K562 (cell line): ENCODE measurements around the gene UQCRHL. TPM values are rescaled to one million over a fixed set of nuclear protein-coding genes. Genes with fewer than 3 reads are reported as not detected.

Source experiments
- BCOR ChIP-seq: fragments of 450-650 bp; IDR thresholded peaks from 2 replicates; pipeline ENCODE4 v1.6.1; 2016
- NR2C2 ChIP-seq, 2 experiments: fragments of 200-800 bp in 1 of 2; sonication (Bioruptor generic) in 1 of 2; sonication (generic) in 1 of 2; formaldehyde crosslinking in 1 of 2; IDR thresholded peaks; 2 replicates each; pipeline versions ENCODE4 v1.6.1 to v1.8.0; 2016 to 2022; ENCODE audit warnings: mild to moderate bottlenecking in 1 of 2, missing compliant biosample characterization in 1 of 2, missing genetic modification characterization in 1 of 2, missing genetic modification reagents in 1 of 2
- PHB ChIP-seq: fragments of 250-450 bp; sonication (Bioruptor Pico); IDR thresholded peaks from 2 replicates; pipeline ENCODE4 v1.5.0; 2021
- PHF21A ChIP-seq: fragments of 450-650 bp; IDR thresholded peaks from 2 replicates; pipeline ENCODE4 v1.6.1; 2017; ENCODE audit warnings: low read depth, borderline replicate concordance
- POLR2AphosphoS5 ChIP-seq: IDR thresholded peaks from 2 replicates; pipeline ENCODE4 v1.6.1; 2011; ENCODE audit warnings: mild to moderate bottlenecking, low read depth, low read length, moderate library complexity; ENCODE audit not compliant: control insufficient read depth, insufficient read depth
- RBFOX2 ChIP-seq: fragments of 200-400 bp; formaldehyde crosslinking; IDR thresholded peaks from 2 replicates; pipeline ENCODE4 v1.6.1; 2017; ENCODE audit warnings: low read depth, mild to moderate bottlenecking, low read length, moderate library complexity
- RFX7 ChIP-seq: fragments of 250-450 bp; sonication (Bioruptor Pico); IDR thresholded peaks from 2 replicates; pipeline ENCODE4 v1.5.1; 2021; ENCODE audit warnings: mild to moderate bottlenecking
- SREBF1 ChIP-seq: fragments of 150-350 bp; IDR thresholded peaks from 2 replicates; pipeline ENCODE4 v1.6.1; 2014; ENCODE audit warnings: antibody characterized with exemption, low read depth, low read length, borderline replicate concordance
- SRSF9 ChIP-seq: fragments of 200-400 bp; formaldehyde crosslinking; IDR thresholded peaks from 2 replicates; pipeline ENCODE4 v1.6.1; 2017; ENCODE audit warnings: low read depth, low read length, borderline replicate concordance
- TBP ChIP-seq: optimal IDR thresholded peaks from 2 replicates; pipeline ENCODE3; 2011; ENCODE audit warnings: low read depth, low read length, improper control_type of control experiment
- ZC3H4 ChIP-seq: sonication (generic); formaldehyde crosslinking; IDR thresholded peaks from 2 replicates; pipeline ENCODE4 v1.9.0; 2021; ENCODE audit warnings: missing genetic modification reagents, borderline replicate concordance
- ZKSCAN8 ChIP-seq: fragments of 200-800 bp; sonication (Bioruptor generic); IDR thresholded peaks from 2 replicates; pipeline ENCODE4 v1.6.1; 2016; ENCODE audit warnings: missing genetic modification characterization, missing compliant biosample characterization
- ZNF124 ChIP-seq: sonication (generic); formaldehyde crosslinking; IDR thresholded peaks from 2 replicates; pipeline ENCODE4 v1.8.1; 2022; ENCODE audit warnings: missing genetic modification reagents
- ZNF3 ChIP-seq: fragments of 250-450 bp; sonication (Bioruptor Pico); IDR thresholded peaks from 2 replicates; pipeline ENCODE4 v1.5.0; 2021; ENCODE audit warnings: mild to moderate bottlenecking, moderate library complexity
- ZNF766 ChIP-seq: fragments of 200-800 bp; sonication (Bioruptor generic); conservative IDR thresholded peaks from 2 replicates; pipeline ENCODE4 v1.6.1; 2016; ENCODE audit warnings: missing genetic modification characterization, missing compliant biosample characterization
- polyA plus RNA-seq, 8 experiments: library from polyadenylated mRNA; depleted of rRNA in 4 of 8; stranded (reverse) in 5 of 8; unstranded in 3 of 8; fragments of >200 nt; fragmentation: Nextera tagmentation in 2 of 8; fragmentation: Illumina TruSeq in 1 of 8; extraction: Ambion mirVana in 2 of 8; extraction: Trizol in 1 of 8; gene quantifications; 2 replicates each; pipeline versions ENCODE4 v1.2.1 to v1.2.3, GENCODE V29; 2011 to 2014; ENCODE audit warnings: inconsistent platforms in 1 of 8, missing spikeins in 1 of 8
- total RNA-seq, 7 experiments: library from RNA; depleted of rRNA in 6 of 7; stranded (reverse); fragments of >200 nt in 6 of 7; fragmentation: Illumina TruSeq in 2 of 7; extraction: Trizol in 2 of 7; gene quantifications; 2 replicates each; pipeline versions ENCODE4 v1.2.1 to v1.2.3, GENCODE V29; 2011 to 2021; ENCODE audit warnings: low replicate concordance in 1 of 7
- TF ChIP-seq, protein P1 (sequence below), 2 experiments: fragments of 450-650 bp in 1 of 2; IDR thresholded peaks; 2 replicates each; pipeline ENCODE4 v1.6.1; 2011 to 2017; ENCODE audit warnings: low read depth in 2 of 2, antibody characterized with exemption in 1 of 2, borderline replicate concordance in 1 of 2, low read length in 1 of 2, mild to moderate bottlenecking in 1 of 2, mixed read lengths in 1 of 2; ENCODE audit not compliant: control insufficient read depth in 1 of 2
- TF ChIP-seq, protein P2 (sequence below): sonication (generic); formaldehyde crosslinking; IDR thresholded peaks from 2 replicates; pipeline ENCODE4 v1.8.0; 2023; ENCODE audit warnings: missing genetic modification reagents, mild to moderate bottlenecking, borderline replicate concordance

Gene UQCRHL
- total and polyA plus RNA-seq, 9 of the 15 experiments (the other 6 are each of a cell fraction or from before 2014, with no cell fraction given) = 5.1 to 41.3 (median 21.8) TPM

DNA sequence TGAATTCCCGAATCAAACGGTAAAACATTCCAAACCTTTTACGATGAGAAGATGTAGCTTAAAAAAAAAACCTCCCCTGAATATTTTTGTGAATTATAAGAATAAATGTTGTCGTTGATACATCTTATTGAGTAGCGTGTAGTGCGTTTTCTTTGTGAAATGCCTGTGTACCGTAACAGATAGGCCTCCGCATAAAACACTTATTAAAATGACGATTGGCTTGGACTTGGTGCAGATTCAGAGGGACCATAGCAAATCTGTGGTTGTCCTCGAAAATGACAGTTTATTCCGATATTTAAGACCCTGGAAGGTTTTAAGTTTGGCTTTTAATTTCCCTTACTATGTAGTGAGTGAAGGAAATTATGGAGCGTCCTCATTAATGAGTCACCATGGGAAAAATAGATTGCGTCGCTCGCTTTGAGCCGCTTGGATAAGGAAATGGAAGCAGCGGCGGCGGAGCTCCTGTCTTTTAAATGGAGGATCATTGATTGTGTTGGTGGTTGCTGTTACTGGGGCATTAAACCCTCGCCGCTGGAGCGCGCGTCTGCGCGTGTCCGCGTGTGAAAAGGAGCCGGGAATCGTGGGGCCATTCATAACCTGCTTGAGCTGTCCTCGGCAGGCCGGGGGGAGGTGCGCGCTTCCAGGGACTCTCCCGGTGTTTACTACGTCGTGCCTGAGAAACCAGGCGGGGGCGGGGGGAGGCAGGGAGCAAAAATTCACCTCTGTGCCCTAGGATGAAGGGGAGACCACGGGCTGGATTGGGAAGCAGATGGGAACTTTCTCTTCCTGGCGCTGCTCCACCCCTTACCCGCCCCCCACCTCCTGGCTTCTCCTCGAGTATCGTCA lies 41.7 kb upstream of the UQCRHL start (continued):
- no peak for TF ChIP-seq NR2C2 (CRISPR knock-in tag; IDR thresholded peaks at IDR 0.05)
- TF ChIP-seq NR2C2 (tag; IDR thresholded peaks at IDR 0.05) = no peak
- TF ChIP-seq, protein P1, sequence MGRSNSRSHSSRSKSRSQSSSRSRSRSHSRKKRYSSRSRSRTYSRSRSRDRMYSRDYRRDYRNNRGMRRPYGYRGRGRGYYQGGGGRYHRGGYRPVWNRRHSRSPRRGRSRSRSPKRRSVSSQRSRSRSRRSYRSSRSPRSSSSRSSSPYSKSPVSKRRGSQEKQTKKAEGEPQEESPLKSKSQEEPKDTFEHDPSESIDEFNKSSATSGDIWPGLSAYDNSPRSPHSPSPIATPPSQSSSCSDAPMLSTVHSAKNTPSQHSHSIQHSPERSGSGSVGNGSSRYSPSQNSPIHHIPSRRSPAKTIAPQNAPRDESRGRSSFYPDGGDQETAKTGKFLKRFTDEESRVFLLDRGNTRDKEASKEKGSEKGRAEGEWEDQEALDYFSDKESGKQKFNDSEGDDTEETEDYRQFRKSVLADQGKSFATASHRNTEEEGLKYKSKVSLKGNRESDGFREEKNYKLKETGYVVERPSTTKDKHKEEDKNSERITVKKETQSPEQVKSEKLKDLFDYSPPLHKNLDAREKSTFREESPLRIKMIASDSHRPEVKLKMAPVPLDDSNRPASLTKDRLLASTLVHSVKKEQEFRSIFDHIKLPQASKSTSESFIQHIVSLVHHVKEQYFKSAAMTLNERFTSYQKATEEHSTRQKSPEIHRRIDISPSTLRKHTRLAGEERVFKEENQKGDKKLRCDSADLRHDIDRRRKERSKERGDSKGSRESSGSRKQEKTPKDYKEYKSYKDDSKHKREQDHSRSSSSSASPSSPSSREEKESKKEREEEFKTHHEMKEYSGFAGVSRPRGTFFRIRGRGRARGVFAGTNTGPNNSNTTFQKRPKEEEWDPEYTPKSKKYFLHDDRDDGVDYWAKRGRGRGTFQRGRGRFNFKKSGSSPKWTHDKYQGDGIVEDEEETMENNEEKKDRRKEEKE (IDR thresholded peaks at IDR 0.05; ENCODE audit: borderline replicate concordance in 1 of 2, control insufficient read depth in 1 of 2, low read depth in 2 of 2, low read length in 1 of 2) = peak in 1 of 2 experiments; percentile 41; a peak in 1 of 4 replicates
- peak; percentile 90 for TF ChIP-seq RBFOX2
- TF ChIP-seq SREBF1 = 0 out of 2 replicates have a peak, but pooled peaks have one; percentile 10
- 0 out of 2 replicates have a peak, but pooled peaks have one; percentile 60 for TF ChIP-seq ZC3H4
- TF ChIP-seq ZNF3 (CRISPR knock-in tag) = no peak
- TF ChIP-seq SRSF9 = no peak
- no peak for TF ChIP-seq PHB (CRISPR knock-in tag)
- no peak for TF ChIP-seq BCOR
- peak; percentile 87 for TF ChIP-seq POLR2AphosphoS5
- no peak for TF ChIP-seq ZKSCAN8 (CRISPR knock-in tag)
- no peak for TF ChIP-seq PHF21A
- TF ChIP-seq, protein P2, sequence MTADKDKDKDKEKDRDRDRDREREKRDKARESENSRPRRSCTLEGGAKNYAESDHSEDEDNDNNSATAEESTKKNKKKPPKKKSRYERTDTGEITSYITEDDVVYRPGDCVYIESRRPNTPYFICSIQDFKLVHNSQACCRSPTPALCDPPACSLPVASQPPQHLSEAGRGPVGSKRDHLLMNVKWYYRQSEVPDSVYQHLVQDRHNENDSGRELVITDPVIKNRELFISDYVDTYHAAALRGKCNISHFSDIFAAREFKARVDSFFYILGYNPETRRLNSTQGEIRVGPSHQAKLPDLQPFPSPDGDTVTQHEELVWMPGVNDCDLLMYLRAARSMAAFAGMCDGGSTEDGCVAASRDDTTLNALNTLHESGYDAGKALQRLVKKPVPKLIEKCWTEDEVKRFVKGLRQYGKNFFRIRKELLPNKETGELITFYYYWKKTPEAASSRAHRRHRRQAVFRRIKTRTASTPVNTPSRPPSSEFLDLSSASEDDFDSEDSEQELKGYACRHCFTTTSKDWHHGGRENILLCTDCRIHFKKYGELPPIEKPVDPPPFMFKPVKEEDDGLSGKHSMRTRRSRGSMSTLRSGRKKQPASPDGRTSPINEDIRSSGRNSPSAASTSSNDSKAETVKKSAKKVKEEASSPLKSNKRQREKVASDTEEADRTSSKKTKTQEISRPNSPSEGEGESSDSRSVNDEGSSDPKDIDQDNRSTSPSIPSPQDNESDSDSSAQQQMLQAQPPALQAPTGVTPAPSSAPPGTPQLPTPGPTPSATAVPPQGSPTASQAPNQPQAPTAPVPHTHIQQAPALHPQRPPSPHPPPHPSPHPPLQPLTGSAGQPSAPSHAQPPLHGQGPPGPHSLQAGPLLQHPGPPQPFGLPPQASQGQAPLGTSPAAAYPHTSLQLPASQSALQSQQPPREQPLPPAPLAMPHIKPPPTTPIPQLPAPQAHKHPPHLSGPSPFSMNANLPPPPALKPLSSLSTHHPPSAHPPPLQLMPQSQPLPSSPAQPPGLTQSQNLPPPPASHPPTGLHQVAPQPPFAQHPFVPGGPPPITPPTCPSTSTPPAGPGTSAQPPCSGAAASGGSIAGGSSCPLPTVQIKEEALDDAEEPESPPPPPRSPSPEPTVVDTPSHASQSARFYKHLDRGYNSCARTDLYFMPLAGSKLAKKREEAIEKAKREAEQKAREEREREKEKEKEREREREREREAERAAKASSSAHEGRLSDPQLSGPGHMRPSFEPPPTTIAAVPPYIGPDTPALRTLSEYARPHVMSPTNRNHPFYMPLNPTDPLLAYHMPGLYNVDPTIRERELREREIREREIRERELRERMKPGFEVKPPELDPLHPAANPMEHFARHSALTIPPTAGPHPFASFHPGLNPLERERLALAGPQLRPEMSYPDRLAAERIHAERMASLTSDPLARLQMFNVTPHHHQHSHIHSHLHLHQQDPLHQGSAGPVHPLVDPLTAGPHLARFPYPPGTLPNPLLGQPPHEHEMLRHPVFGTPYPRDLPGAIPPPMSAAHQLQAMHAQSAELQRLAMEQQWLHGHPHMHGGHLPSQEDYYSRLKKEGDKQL (CRISPR knock-in tag) = no peak
- peak; percentile 89 for TF ChIP-seq TBP
- no peak for TF ChIP-seq ZNF124
- TF ChIP-seq RFX7 (CRISPR knock-in tag) = no peak
- TF ChIP-seq ZNF766 (CRISPR knock-in tag) = peak; percentile 90
